HG02623 (cell line): ENCODE results near the gene GRID1.

Experiments
- ATAC-seq: cut with Tn5 transposase; IDR thresholded peaks from one replicate; pipeline ENCODE4 v1.9.1; 2021; ENCODE audit warnings: moderate library complexity; ENCODE audit not compliant: unreplicated experiment

GRID1 gene

GRCh38 chr10:86234541-86235270 is 131.9 kb downstream of the GRID1 start:
- ATAC-seq, result no peak

- no peak for ATAC-seq
These were observed 132.5 kb downstream of the GRID1 start for GRCh38 chr10:86234107-86234506.

- no peak for ATAC-seq
These were observed 133.5 kb downstream of the GRID1 start for GRCh38 chr10:86233131-86233530.

GRCh38 chr10:86232644-86233043 is 134.0 kb downstream of the GRID1 start:
- ATAC-seq, result no peak

- no peak for ATAC-seq
These were observed 134.6 kb downstream of the GRID1 start for GRCh38 chr10:86231796-86232560.

- ATAC-seq, result no peak
These were observed 135.9 kb downstream of the GRID1 start for GRCh38 chr10:86230557-86231180.

GRCh38 chr10:86229811-86230556 is 136.6 kb downstream of the GRID1 start:
- ATAC-seq, result no peak

- ATAC-seq, result no peak
These were observed 137.2 kb downstream of the GRID1 start for GRCh38 chr10:86229376-86229775.

- no peak for ATAC-seq
These were observed 138.9 kb downstream of the GRID1 start for GRCh38 chr10:86227501-86228258.

- ATAC-seq, result no peak
These were observed 139.8 kb downstream of the GRID1 start for GRCh38 chr10:86226781-86227201.

- ATAC-seq, result no peak
These were observed 140.6 kb downstream of the GRID1 start for GRCh38 chr10:86226016-86226415.

GRCh38 chr10:86225103-86225782 is 141.4 kb downstream of the GRID1 start:
- no peak for ATAC-seq

- no peak for ATAC-seq
These were observed 142.1 kb downstream of the GRID1 start for GRCh38 chr10:86224354-86225102.

GRCh38 chr10:86223256-86223655 is 143.3 kb downstream of the GRID1 start:
- ATAC-seq, result no peak

GRCh38 chr10:86222687-86223086 is 143.9 kb downstream of the GRID1 start:
- ATAC-seq, result no peak

GRCh38 chr10:86222336-86222650 is 144.3 kb downstream of the GRID1 start:
- ATAC-seq, result no peak

- ATAC-seq, result no peak
These were observed 144.9 kb downstream of the GRID1 start for GRCh38 chr10:86221442-86222335.

- ATAC-seq, result no peak
These were observed 146.0 kb downstream of the GRID1 start for GRCh38 chr10:86220626-86221025.
